NCI-H1417 (cell line): ENCODE data around the gene ESR2.
"Not testable (repeated sequence)": the region's sequence is repeated elsewhere in the genome, so short reads cannot be mapped to it uniquely, and the experiment has no call there.

Source experiments
- DNase-seq, 3 experiments: peaks; one replicate each; lab custom pipeline; 2025; lab: John Stamatoyannopoulos, UW

The ESR2 gene

GRCh38 chr14:64293976-64294671 lies at the start of gene ESR2:
Gene ESR2 (minus strand): TSS chr14:64294371. CDS start chr14:64282985, 11,386 bp downstream.
- peak; percentile 57 to 70 (median 59) for DNase-seq

DNA sequence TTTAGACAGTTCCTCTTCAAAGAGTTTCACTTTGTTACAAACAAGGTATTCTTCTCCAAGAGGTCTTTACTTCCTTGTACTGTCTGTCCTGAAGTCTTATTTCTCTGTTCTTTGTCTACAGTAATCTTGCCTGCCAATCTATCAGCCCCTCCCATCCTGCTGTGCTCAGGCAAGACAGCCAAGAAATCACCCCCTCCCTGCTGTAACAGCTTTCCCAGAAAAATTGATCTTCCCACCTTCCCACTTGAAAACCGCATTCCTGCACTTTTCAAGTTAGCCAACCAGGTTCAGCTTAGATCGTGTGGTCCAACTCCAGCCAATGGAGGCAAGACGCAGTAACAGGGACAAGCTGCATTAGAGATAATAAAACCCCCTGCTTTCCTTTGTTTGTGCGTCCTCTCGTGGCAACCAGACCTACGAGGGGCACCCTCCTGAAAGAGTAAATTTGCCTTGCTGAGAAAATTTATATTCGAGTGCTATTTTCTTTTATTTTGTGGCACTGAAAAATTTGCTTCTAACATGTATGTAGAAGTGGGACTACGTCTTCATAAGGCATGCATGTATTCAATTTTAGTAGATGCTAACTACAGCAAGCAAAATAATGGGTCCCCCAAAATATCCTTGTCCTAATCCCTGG lies 46.5 kb upstream of the ESR2 start:
- no peak for DNase-seq

- DNase-seq, result peak; percentile 91 to 99 (median 99)
These were observed 44.6 kb upstream of the ESR2 start for GRCh38 chr14:64338616-64339316.

- peak; percentile 88 to 94 (median 90) for DNase-seq
These were observed 43.9 kb upstream of the ESR2 start for GRCh38 chr14:64337888-64338615.

DNA sequence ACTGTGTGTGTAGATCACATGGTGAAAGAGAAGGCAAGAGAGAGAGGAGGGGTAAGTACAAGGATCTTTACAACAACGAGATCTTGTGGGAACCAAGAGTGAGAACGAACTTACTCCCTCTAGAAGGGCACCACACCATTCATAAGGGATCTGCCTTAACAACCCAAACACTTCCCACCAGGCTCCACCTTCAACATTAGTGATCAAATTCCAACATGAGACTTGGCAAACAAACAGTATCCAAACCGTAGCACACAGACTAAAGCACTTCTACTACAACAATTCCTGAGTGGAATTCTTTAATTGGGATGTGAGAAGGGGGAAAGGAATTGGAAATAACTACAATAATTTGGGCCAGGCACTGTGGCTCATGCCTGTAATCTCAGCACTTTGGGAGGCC lies 35.0 kb upstream of the ESR2 start:
- DNase-seq, result no peak

- no peak for DNase-seq
These were observed 32.3 kb upstream of the ESR2 start for GRCh38 chr14:64326502-64326901.

DNA sequence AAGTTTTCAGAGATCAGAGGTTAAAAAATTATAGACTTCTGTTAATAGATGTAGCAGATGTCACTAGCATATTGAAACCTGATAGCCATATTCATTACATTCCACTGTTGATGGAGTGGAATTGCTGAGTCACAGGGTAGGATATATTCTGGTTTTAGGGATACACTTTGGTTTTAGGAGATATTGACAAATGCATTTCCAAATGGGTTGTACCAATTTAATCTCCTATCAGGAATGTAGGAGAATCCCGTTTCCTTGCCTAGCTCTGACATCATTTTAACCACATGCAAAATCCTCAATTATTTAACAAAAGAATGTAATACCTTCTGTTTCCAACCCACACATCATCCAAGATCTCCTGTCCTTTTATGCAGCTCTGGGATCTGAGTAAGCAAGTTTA lies 30.7 kb upstream of the ESR2 start:
- peak in 1 of 3 experiments; percentile 2 for DNase-seq

DNA sequence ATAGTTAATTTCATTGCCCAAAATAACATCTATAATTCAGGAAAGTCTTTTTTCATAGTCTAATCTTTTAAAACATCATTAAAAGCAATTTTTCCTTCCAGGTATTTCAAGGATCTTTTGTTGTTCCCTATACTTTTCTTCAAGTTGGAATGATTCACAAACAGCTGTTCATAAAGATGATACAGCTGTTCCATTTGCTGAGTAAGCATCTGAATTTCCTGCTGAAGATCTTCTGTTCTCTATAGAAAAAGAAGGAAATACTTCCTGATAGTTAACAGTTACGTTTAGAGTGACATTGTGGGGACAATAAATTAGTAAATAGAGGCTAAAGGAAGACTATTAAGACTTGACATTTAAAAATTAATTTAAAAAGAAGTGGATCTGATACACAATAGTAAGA lies 30.3 kb upstream of the ESR2 start:
- DNase-seq, result no peak

GRCh38 chr14:64320362-64320761 lies 26.2 kb upstream of the ESR2 start:
- DNase-seq, result not testable (repeated sequence)

- DNase-seq, result not testable (repeated sequence)
These were observed 24.5 kb upstream of the ESR2 start for GRCh38 chr14:64318695-64319094.

DNA sequence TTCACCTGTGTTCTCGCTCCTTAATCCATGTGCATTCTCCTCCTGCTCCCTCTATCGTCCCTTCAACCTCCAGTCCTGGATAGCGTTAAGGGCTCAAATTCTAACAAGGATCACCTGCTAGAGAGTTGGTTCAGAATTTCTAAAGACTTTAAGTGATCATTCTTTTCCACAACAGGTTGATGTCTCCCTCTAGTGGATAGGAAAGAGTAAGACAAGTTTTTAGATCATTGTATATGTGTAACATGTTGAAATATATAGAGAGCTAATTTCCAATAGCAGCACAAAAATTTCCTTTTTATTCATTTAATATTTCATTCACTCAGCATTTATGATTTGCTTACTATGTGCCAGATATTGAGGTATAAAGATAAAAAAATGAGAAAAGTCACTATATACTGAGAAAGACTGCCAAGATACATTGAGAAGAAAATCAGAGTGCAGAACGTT lies 9.3 kb upstream of the ESR2 start:
- DNase-seq, result peak; percentile 10 to 76 (median 73)

- no peak for DNase-seq
These were observed 4.6 kb upstream of the ESR2 start for GRCh38 chr14:64298773-64299172.

GRCh38 chr14:64296561-64296960 lies 2.4 kb upstream of the ESR2 start:
- no peak for DNase-seq

GRCh38 chr14:64294672-64295413 lies 672 bp upstream of the ESR2 start:
- peak; percentile 59 to 70 (median 68) for DNase-seq

DNA sequence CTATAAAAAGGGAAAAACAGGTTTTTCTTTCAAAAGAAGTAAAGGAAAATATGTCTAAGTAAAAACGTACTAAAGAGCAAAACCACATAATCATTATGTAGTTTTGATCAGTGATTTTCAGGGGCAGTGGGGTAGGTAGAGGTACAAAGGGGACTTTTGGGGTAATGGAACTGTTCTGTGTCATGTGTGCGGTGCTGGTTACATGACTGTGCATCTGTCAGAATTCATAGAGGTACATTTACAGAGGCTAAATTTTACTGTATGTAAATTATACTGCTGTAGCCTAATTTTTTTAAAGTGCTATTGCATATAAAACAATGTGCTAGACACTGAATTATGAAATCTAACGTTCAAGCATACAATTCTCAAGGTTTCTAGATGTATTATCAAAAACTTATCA lies 2.0 kb downstream of the ESR2 start:
- DNase-seq, result no peak

GRCh38 chr14:64289571-64289970 lies 4.6 kb downstream of the ESR2 start:
- DNase-seq, result no peak

GRCh38 chr14:64281805-64282204 lies 12.4 kb downstream of the ESR2 start:
- no peak for DNase-seq

GRCh38 chr14:64279704-64280668 lies 14.2 kb downstream of the ESR2 start:
- no peak for DNase-seq

DNA sequence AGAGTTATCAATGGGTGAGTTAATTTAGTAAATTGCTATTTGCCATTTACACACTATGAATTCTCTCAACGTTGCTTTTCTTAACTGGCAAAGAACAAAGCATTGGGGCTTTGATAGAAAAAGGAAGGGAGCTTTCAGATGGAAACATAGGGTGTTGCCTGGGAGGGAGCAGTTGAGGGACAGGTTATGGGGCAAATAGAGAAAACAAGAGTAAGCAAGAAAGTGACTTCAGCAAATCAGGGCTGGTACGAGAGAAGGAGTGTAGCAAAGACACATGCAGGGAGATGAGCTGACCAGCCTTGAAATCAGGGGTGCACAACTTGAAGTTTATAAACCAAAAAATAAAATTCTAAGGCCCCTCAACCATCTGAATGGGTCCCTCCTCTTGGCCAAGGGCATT lies 15.7 kb downstream of the ESR2 start:
- DNase-seq, result no peak

DNA sequence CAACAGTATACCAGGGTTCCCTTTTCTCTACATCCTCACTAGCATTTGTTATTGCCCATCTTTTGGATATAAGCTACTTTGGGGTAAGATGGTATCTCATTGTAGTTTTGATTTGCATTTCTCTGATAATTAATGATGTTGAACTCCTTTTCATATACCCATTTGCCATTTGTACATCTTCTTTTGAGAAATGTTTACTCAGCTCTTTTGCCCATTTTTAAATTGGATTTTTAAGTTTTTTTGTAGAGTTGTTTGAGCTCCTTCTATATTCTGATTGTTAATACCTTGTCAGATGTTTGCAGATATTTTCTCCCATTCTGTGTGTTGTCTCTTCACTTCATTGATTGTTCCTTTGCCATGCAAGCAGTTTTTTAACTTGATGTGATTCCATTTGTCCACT lies 22.2 kb downstream of the ESR2 start:
- no peak for DNase-seq
